ENCODE results near the gene HEATR5B.
"Not testable (repeated sequence)": the region's sequence is repeated elsewhere in the genome, so short reads cannot be mapped to it uniquely, and the experiment has no call there.

HEATR5B gene

DNA sequence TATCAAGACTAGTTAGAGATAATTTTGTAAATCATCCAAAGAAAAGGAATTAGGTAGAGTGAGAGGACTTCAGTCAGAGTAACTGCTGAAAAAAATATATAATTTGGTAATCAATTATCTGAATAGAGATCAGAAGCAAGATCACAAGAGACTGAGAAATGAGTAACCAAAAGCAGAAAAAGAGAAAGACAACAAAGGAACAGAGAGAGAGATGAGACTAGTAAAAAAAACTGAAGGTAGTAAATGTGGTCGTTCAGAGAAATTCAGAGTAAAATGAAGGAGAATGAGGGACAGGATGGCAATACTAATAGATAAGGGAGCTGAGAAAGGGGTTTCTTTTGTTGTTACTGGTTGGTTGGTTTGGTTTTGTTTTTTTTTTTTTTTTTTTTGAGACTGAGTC is 134.3 kb downstream of the HEATR5B start:
- POLR2A ChIA-PET, result no interaction called here
- TF ChIP-seq HDGF (IDR thresholded peaks at IDR 0.05; ENCODE audit: borderline replicate concordance), result no peak
- TF ChIP-seq FOXA1 (IDR thresholded peaks at IDR 0.05), result no peak
- TF ChIP-seq FOXK2 (IDR thresholded peaks at IDR 0.05), result no peak
- TF ChIP-seq ARNT (IDR thresholded peaks at IDR 0.05), result no peak
- TF ChIP-seq ELF4 (IDR thresholded peaks at IDR 0.05), result no peak
- CTCF ChIA-PET, result no interaction called here

DNA sequence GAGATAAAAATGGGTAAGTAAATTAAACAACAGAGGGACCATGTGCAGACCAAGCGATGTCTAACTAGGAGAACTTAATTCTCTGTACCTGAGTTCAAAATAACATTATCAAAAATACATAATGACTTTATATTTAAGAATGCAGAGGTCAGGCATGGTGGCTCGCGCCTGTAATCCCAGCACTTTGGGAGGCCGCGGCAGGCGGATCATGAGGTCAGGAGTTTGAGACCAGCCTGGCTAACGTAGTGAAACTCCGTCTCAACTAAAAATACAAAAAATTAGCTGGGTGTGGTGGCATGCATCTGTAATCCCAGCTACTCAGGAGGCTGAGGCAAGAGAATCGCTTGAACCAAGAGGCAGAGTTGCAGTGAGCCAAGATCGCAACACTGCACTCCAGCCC is 138.9 kb downstream of the HEATR5B start:
- DNase-seq (ENCODE audit: extremely low spot score); POLR2A ChIA-PET; CTCF ChIA-PET: not testable (repeated sequence)

More for the DNA sequence above, 134.3 kb downstream of the HEATR5B start:
- DNase-seq (ENCODE audit: extremely low spot score), result no peak

DNA sequence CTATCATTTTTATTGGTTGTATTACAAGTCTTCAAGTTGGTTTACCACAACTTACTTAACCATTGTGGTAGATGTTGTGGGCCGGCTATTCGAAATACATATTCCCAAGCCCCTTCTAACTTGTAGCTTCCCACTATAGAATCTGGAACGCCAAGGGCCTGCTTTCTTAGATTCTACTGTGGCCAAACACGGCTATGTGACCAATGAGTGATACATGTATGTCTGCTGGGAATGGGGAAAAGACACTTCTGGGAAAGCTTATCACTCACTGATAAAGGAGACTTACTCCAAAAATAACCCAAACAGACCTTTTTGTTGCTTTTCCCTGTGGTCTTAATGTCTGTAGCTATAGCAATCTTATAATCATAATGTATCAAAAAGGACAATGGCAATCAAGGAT is 142.3 kb downstream of the HEATR5B start:
- no peak for TF ChIP-seq CTBP1 (IDR thresholded peaks at IDR 0.05; ENCODE audit: borderline replicate concordance)
- TF ChIP-seq FOXM1 (IDR thresholded peaks at IDR 0.05; ENCODE audit: borderline replicate concordance), result no peak
- TF ChIP-seq ARNT (IDR thresholded peaks at IDR 0.05), result no peak
- no peak for DNase-seq (ENCODE audit: extremely low spot score)
- ChIA-PET POLR2A (no interaction called here), CTCF (no interaction called here)

DNA sequence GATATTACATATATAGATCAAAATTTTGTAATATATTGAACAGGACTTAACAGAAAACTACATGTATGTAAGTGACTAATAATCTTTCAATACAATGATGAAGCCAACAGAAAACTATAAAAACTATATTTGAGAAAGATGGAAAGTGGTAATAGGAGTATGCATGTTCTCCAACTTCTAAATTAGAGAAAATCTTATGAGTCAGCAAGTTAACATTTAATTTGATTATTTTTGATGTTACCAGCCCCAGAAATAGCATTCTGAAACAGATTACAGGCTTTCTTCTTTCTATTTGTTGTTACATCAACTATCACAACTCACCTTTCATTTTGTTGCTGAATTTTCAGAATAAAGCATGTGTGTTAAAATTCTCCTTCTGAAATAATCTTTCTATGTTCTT is 147.6 kb downstream of the HEATR5B start:
- CTCF ChIA-PET; POLR2A ChIA-PET; DNase-seq (ENCODE audit: extremely low spot score): not testable (repeated sequence)

DNA sequence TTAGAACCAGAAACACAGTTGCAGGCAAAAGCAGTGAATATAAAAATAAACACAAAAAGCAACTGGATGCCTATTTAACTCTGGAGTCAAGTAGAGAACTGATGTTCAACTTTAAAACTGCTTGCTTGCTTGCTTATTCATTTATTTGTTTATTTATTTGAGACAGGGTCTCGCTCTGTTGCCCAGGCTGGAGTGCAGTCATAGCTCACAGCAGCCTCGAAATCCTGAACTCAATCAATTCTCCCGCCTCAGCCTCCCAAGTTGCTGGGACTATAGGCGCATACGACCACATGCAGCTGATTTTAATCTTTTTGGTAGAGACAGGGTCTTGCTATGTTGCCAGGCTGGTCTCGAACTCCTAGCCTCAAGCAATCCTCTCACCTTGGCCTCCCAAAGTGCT is 152.5 kb downstream of the HEATR5B start:
- DNase-seq (ENCODE audit: extremely low spot score); CTCF ChIA-PET; POLR2A ChIA-PET: not testable (repeated sequence)
